ENCODE data around the gene SPOCK1.

Gene SPOCK1

DNA sequence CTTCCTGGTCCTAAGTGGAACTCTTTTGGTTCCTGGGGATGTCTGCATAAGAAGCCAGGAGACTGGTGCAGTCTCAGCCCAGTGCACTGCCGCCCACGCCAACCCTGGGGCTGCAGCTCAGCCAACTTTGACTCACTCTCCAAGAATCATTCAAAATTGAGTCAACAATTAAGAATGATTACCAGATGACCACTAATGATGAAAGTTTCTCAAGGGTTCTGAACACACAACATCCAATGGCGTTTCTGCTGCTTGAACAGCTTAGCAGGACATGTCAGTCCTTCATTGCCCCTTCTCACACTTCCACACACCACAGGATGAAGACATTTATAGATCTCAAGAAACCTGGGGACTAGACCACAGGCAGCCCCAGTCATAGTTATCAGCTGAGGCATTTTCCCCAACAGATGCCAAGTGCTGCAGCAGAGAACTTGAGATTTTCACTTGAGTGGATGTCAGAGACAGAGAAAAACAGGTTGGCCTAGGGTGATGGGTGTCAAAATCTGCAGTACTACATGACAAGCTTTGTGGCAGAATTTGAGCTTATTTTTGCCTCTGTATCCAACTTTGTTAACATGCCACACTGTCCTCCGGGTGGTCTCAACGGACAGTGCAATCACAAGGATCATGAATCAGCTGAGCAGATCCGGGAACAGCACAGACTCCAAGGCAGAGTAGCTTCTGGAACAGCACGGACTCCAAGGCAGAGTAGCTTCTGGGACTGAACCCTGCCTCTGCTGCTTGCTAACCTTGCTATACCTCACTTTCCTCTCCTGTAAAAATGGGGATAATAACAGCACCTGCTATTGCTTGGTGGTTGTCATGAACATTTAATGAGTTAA, 356.1 kb downstream of the SPOCK1 start:
- ATAC-seq: no peak

DNA sequence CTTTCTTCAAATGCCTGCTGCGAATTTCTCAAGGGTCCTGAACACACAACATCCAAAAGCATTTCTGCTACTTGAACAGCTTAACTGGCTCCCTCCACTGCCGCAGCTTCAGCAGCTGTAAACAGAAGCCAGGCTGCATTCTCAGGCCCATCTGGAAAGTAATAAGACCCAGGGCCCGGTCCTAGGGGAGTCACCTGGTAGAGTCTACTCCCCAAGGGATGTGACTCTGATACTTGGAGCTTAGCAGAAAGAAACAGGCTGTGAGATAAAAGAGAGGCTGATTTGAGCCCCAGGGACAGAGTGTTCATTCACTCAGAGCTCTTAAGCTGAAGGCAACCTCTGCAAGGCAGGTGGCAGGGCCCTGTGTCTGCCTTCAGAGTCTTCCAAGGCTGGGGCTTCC, 356.8 kb downstream of the SPOCK1 start:
- no peak for ATAC-seq

DNA sequence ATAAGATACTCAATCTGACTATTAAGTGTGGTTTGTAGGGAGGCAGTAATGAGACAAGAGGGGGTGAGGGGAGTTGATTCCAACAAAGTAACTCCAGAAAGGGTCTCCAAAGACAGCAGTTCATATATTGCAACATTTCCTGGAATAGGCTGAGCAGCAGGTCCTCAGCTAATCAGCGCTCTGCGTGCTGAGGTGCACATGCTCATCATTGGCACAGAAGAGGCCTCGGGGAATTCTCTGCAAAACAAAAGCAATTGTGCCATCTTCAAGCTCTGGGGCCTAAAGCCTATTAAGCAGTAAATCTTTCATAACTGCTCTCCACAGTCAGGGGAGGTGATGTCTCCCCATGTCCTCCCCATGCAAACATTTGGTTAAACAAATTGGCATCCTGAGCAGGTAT, 357.3 kb downstream of the SPOCK1 start:
- ATAC-seq: no peak

DNA sequence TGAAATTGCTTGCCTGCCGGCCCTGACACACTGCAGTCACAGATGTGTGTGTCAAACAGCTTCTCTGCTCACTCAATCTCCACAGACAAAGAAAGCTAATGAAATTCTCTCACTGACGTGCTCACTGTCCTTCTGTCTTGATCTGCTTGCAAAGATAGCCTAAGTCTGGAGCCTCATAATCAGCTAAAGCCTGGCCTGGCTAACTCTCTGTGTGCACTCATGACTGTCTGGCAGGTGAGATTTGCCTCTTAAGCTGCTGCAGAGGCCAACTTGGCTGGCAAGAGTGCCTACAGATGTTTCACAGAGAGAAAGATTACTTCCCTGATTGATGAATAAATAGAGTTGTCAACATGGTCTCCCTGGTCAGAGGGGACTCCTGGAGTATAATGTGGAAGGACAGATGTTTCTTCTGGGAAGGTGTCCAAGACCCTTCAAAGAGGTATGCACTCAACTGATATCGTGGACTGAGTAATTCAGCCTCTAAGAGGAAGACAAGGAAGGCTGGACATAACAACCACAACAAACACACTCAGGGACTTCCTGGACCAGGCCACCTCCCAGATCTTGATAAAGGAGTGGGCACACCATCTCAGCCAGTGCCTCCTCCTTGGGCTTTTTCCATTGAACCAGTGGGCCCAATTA, 362.0 kb downstream of the SPOCK1 start:
- ATAC-seq: no peak

- ATAC-seq: no peak
Observed at GRCh38 chr5:137134920-137135532, 364.1 kb downstream of the SPOCK1 start.

GRCh38 chr5:137129886-137130680, 369.0 kb downstream of the SPOCK1 start:
- ATAC-seq: no peak

DNA sequence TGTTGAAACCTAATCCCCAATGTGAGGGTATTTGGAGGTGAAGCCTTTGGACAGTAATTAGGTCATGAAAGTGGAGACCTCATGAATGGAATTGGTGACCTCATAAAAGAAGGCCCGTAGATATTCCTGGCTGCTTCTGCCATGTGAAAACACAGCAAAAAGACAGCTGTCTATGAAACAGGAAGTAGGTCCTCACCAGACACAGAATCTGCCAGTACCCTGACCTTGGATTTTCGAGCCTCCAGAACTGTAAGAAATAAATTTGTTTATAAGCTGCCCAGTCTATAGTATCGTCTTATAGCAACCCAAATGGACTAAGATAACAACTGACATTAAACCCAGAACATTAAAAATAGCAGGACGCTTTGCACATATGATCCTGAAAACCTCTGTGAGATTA, 371.1 kb downstream of the SPOCK1 start:
- no peak for ATAC-seq

DNA sequence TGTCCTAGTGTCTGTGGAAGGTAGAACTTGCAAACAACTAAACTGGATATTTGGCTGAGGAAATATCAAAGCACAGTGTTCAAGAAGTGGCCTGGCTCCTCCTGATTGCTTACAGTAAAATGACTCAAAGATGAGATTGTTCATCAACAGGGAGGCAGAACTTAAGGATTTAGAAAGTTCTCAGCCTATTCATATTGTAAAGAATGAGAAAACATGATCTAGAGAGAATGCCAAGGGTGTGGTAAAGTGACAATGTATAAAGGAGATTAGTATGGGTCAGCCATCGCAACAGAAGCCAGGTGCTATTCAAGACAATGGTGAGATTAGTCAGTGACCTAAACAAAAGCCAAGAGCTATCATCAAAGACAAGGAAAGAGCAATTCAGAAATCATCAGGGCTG, 372.3 kb downstream of the SPOCK1 start:
- no peak for ATAC-seq

- no peak for ATAC-seq
Observed at GRCh38 chr5:137122558-137122957, 376.6 kb downstream of the SPOCK1 start.

DNA sequence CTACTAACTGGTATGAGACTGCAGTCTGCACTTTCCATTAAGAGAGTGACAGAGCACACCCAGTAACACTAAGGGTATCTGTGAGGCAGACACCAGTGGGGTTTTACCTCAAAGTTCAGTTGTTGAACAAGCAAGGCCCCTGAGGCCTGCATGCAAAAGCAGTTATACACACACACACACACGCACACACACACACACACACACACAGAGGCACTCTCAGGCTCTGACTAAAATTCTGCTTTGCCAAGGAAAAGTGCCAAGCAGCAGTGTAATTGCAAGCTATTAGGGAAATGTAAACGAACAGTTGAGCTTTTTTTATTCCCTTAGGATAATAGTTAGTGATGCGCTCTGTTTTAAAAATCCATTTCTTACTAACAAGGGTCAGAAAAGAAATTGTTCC, 377.1 kb downstream of the SPOCK1 start:
- ATAC-seq: no peak

- no peak for ATAC-seq
Observed at GRCh38 chr5:137119321-137119720, 379.8 kb downstream of the SPOCK1 start.

DNA sequence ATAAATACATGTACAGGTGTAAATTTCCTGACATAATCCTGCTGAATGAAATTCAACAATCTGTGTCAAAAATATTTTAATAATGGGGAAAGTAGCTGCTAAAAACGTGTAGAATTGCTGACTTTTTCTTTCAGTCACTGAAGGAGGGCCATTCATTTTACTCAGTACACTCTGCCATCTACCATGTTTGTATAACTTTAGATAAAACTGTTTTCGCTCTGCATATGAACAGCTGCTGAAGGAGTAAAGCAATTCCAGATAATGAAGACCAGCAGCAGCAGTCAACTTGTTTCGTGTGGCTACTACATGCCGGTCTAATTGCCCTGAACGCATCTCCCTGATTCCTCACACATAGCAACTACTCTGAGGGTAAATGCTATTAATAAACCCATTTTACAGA, 380.5 kb downstream of the SPOCK1 start:
- ATAC-seq: no peak

DNA sequence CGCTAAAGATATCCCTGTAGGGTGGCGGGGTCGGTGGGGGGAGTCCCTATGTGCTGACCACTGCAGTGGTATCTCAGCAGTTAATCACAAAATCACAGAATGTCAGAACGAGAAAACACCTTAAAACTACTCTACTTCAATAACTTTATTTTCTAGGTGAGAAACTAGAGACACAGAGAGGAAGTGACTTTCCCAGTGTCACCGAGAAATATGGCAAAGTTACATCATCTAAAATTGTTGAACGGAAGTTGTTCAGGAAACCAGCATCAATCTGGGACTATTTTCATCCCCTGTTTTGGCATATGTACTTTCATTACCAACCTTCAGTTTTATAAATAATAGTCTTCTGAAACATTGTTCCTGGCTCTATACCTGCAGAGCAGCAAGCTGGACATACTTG, 384.0 kb downstream of the SPOCK1 start:
- no peak for ATAC-seq

DNA sequence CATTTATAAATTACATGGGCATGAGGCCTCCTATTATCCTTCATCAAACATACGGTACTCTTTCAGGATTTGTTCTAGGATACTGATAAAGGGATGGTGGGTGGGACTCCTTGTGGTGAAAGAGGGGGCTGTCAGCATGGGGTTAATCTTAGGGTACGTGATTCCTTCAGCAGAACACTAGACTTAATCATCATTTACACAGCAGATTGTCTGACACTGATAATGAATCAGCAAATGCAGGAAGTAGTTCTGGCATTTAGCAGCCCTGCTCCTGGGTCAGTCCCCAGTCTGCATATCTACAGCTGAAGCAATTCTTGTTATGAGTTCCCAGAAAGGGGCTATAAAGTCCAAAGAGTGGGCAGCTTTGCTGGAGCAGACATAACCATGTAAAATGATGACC, 384.6 kb downstream of the SPOCK1 start:
- ATAC-seq: no peak

DNA sequence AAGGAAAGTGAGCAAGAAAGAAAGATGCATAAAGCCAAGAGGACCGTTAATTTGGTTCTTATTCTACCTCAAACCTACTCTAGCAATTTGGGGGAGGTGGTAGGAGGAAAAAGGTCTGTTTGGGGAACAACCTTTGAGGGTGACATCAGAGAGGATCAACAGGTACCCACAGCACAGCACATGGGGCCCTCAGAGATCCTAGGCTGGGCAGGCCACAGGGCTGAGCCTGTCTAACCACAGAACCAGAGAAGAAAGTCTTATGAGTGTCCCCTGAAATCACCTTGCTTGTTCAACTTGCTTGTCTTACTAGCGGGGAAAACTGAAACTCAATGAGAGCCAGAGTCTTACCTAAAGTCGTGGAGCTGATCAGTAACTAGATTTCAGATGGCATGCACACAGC, 385.2 kb downstream of the SPOCK1 start:
- ATAC-seq: no peak

DNA sequence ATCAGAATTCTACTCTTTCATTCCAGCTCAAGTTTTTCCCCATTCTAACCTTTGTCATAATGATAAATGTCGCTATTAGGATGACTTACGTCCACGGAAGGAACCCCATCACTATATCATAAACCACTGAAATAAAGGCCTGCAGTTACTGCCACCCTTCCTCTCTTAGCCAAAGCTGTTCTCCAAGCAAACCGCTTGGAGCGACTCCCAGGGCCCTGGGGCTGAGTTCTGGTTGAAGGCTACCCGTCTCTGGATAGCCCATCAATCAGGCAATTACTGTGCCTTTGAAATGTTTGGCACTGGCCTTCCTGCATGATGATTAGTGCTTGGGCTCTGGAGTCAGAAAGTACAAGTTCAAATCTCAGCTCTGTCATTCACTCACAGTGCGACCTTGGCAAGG, 386.0 kb downstream of the SPOCK1 start:
- no peak for ATAC-seq

DNA sequence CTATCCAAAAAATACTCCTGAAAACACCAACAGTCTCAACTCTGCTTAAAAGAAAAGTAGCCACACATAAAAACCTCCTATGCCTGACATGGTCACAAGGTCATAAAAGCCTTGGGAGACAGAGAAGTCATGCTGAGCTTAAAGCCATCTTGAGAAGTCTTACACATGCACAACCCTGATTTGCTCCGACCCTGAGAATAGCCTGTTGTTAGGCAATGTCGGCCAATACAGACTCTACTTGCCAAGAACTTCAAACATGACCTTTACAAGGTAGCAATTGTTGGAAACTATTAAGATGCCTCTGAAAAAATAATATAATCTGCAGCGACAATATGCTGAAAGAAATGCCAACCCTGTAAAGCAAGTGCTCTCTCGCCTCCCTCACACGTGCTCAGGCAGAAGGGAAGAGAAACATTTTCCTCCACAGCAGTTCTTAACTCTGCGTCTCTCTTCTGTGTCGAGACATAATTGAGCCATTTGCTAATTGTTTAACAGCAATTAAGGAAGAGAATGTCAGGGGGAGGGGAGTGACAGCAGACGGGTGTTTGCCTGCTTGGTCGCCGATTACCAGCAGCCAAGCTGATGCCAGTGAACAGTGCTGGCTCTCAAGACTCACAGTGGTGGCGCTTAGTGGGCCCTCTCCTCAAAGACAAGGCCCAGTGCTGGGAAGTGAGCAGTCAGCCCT, 393.6 kb downstream of the SPOCK1 start:
- no peak for ATAC-seq

- ATAC-seq: no peak
Observed at GRCh38 chr5:137101544-137101943, 397.6 kb downstream of the SPOCK1 start.

GRCh38 chr5:137099651-137100050, 399.5 kb downstream of the SPOCK1 start:
- no peak for ATAC-seq

- ATAC-seq: no peak
Observed at GRCh38 chr5:137098663-137099062, 400.5 kb downstream of the SPOCK1 start.

DNA sequence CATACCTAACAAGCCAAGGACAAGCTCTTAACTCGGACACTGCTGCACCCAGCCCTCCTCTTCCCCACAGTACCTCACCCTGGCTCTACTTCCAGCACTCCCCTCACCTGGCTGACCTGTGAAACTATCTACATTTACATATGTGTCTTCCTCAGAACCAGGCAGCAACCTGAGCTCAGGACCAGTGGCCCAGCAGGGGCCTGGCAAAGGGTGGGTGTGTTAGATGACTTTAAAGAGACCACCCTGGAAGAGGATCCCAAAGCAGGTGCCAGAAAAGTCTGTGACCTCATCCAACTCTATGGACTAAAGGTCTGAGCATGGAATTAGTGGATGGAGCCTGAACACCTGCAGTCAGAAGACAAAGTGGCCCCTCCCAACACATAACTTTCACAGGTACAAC, 400.9 kb downstream of the SPOCK1 start:
- ATAC-seq: no peak

DNA sequence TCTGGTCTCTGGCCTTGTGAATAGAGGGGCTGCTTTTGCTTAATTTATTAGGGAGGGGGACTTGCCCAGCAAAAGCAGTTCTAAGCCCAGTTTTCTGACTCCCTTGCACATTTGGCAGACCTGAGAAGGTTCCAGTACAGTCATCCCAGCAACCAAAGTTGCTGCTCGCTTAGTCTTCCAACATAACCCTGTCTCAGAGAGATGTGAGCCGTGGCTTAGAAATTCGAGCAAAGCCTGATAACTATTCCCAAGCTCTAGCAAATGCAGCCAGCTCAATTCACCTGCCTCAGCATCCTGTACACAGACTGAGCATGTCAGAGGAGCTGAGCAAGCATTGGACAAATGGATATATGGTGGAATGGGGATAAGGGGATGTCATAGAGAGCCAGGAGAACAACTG, 401.9 kb downstream of the SPOCK1 start:
- no peak for ATAC-seq
